HepG2 (cell line): ENCODE data around the gene AURKA. TPM values are rescaled to one million over a fixed set of nuclear protein-coding genes. Genes with fewer than 3 reads are reported as not detected.

Source experiments
- CEBPB ChIP-seq: IDR thresholded peaks from 2 replicates; pipeline ENCODE4 v1.6.1; 2011; ENCODE audit warnings: low read depth, low read length, improper control_type of control experiment, borderline replicate concordance
- CREB1 ChIP-seq, 2 experiments: fragments of 450-650 bp in 1 of 2; IDR thresholded peaks; 2 replicates each; pipeline ENCODE4 v1.6.1; 2016 to 2017; ENCODE audit warnings: control low read depth in 1 of 2, mild to moderate bottlenecking in 1 of 2, missing compliant biosample characterization in 1 of 2, missing genetic modification characterization in 1 of 2
- FOSL2 ChIP-seq: sonication (generic); formaldehyde crosslinking; IDR thresholded peaks from 2 replicates; pipeline ENCODE4 v1.4.0; 2020; ENCODE audit warnings: missing genetic modification reagents
- FOXK1 ChIP-seq: sonication (generic); formaldehyde crosslinking; IDR thresholded peaks from 2 replicates; pipeline ENCODE4 v1.4.0; 2020; ENCODE audit warnings: low read depth, missing genetic modification reagents, borderline replicate concordance
- GFI1 ChIP-seq: sonication (generic); formaldehyde crosslinking; IDR thresholded peaks from 2 replicates; pipeline ENCODE4 v1.5.0; 2020; ENCODE audit warnings: missing genetic modification reagents, mild to moderate bottlenecking, borderline replicate concordance
- HNRNPH1 ChIP-seq: fragments of 200-400 bp; formaldehyde crosslinking; optimal IDR thresholded peaks from 2 replicates; pipeline ENCODE3; 2017; ENCODE audit warnings: mild to moderate bottlenecking, low read depth, low read length
- KDM6A ChIP-seq: IDR thresholded peaks from 2 replicates; pipeline ENCODE4 v1.6.1; 2016; ENCODE audit warnings: low read depth
- KLF13 ChIP-seq: sonication (generic); formaldehyde crosslinking; IDR thresholded peaks from 2 replicates; pipeline ENCODE4 v1.4.0; 2020; ENCODE audit warnings: mild to moderate bottlenecking, missing genetic modification reagents
- NFE2 ChIP-seq: sonication (generic); formaldehyde crosslinking; IDR thresholded peaks from 2 replicates; pipeline ENCODE4 v1.4.0; 2020; ENCODE audit warnings: missing genetic modification reagents
- PHF20 ChIP-seq: sonication (generic); formaldehyde crosslinking; IDR thresholded peaks from 2 replicates; pipeline ENCODE4 v1.5.0; 2020; ENCODE audit warnings: mild to moderate bottlenecking, missing genetic modification reagents
- PLRG1 ChIP-seq: fragments of 450-650 bp; conservative IDR thresholded peaks from 2 replicates; pipeline ENCODE4 v1.6.1; 2016
- POGZ ChIP-seq: sonication (generic); formaldehyde crosslinking; IDR thresholded peaks from 2 replicates; pipeline ENCODE4 v1.4.0; 2020; ENCODE audit warnings: mild to moderate bottlenecking, missing genetic modification reagents
- PTBP1 ChIP-seq: fragments of 200-400 bp; formaldehyde crosslinking; IDR thresholded peaks from 2 replicates; pipeline ENCODE4 v1.6.1; 2018; ENCODE audit warnings: low read length, low read depth; ENCODE audit not compliant: poor library complexity, severe bottlenecking
- RFXANK ChIP-seq: IDR thresholded peaks from 2 replicates; pipeline ENCODE4 v1.6.1; 2016
- RORA ChIP-seq: sonication (generic); formaldehyde crosslinking; IDR thresholded peaks from 2 replicates; pipeline ENCODE4 v1.5.0; 2020; ENCODE audit warnings: mild to moderate bottlenecking, missing genetic modification reagents, moderate library complexity
- SRF ChIP-seq: IDR thresholded peaks from 2 replicates; pipeline ENCODE4 v1.6.1; 2011; ENCODE audit warnings: mild to moderate bottlenecking, low read depth, low read length, moderate library complexity
- ZBTB7A ChIP-seq: sonication (generic); formaldehyde crosslinking; IDR thresholded peaks from 2 replicates; pipeline ENCODE4 v1.8.0; 2022; ENCODE audit warnings: mild to moderate bottlenecking, missing genetic modification reagents
- ZNF350 ChIP-seq: sonication (generic); formaldehyde crosslinking; IDR thresholded peaks from 2 replicates; pipeline ENCODE4 v1.4.0; 2020; ENCODE audit warnings: mild to moderate bottlenecking, low read depth, missing genetic modification reagents, borderline replicate concordance
- ZNF512B ChIP-seq: sonication (generic); formaldehyde crosslinking; IDR thresholded peaks from 2 replicates; pipeline ENCODE4 v1.5.1; 2020; ENCODE audit warnings: missing genetic modification reagents, mild to moderate bottlenecking, borderline replicate concordance
- ZNF574 ChIP-seq: sonication (generic); formaldehyde crosslinking; IDR thresholded peaks from 2 replicates; pipeline ENCODE4 v1.4.0; 2020; ENCODE audit warnings: missing genetic modification reagents
- ZNF674 ChIP-seq: sonication (generic); formaldehyde crosslinking; IDR thresholded peaks from 2 replicates; pipeline ENCODE4 v1.5.0; 2020; ENCODE audit warnings: low read depth, mild to moderate bottlenecking, missing genetic modification reagents
- ZNF768 ChIP-seq: sonication (generic); formaldehyde crosslinking; IDR thresholded peaks from 2 replicates; pipeline ENCODE4 v1.4.0; 2020; ENCODE audit warnings: missing genetic modification reagents
- polyA plus RNA-seq, 8 experiments: library from polyadenylated mRNA; depleted of rRNA in 3 of 8; stranded (reverse) in 7 of 8; unstranded in 1 of 8; fragments of >200 nt; fragmentation: Illumina TruSeq in 4 of 8; extraction: Trizol in 4 of 8; gene quantifications; 2 replicates each; pipeline versions ENCODE4 v1.2.1 to v1.2.3, GENCODE V29; 2011 to 2016; ENCODE audit warnings: low read depth in 4 of 8, missing spikeins in 1 of 8, mixed read lengths in 1 of 8; ENCODE audit not compliant: insufficient read depth in 1 of 8
- total RNA-seq, 5 experiments: library from RNA; depleted of rRNA; stranded (reverse); fragments of >200 nt; fragmentation: Illumina TruSeq; extraction: Trizol; gene quantifications; 2 replicates each; pipeline ENCODE4 v1.2.3, GENCODE V29; 2016; ENCODE audit warnings: low read depth in 1 of 5

AURKA gene
- total and polyA plus RNA-seq, 2 of the 13 experiments (the other 11 are each of a cell fraction or from before 2014, with no cell fraction given) = 96.4 to 224 TPM

GRCh38 chr20:56373942-56374341 is 18.1 kb downstream of the AURKA start (continued):
- TF ChIP-seq FOSL2 (CRISPR knock-in tag) (peak; percentile 87), HNRNPH1 (no peak), GFI1 (CRISPR knock-in tag) (no peak), KDM6A (CRISPR knock-in tag) (no peak), POGZ (0 out of 2 replicates have a peak, but pooled peaks have one; percentile 29), SRF (no peak), ZNF574 (CRISPR knock-in tag) (no peak), FOXK1 (CRISPR knock-in tag) (no peak), PTBP1 (no peak), ZNF350 (CRISPR knock-in tag) (no peak), ZNF674 (CRISPR knock-in tag) (no peak), ZNF768 (CRISPR knock-in tag) (no peak), PHF20 (CRISPR knock-in tag) (no peak), PLRG1 (no peak), KLF13 (CRISPR knock-in tag) (no peak), CREB1 (IDR thresholded peaks at IDR 0.05) (no peak), CREB1 (CRISPR knock-in tag; IDR thresholded peaks at IDR 0.05) (no peak), ZNF512B (no peak), RORA (CRISPR knock-in tag) (no peak), RFXANK (no peak), CEBPB (peak; percentile 84), ZBTB7A (CRISPR knock-in tag) (no peak), NFE2 (CRISPR knock-in tag) (peak; percentile 70; the same call in 1 of the 2 replicates)
- TF ChIP-seq, all 625 proteins: peak for 20
